A673 (cell line): ENCODE measurements around the gene PNPLA6.

ENCODE experiments used
- CTCF ChIP-seq: fragments of 300-800, 200-600 bp; sonication (generic); conservative IDR thresholded peaks from 2 replicates; pipeline ENCODE4 v1.5.1; 2017; ENCODE audit warnings: low read depth, mild to moderate bottlenecking, antibody characterized with exemption, low read length, moderate library complexity, mixed read lengths
- EZH2 ChIP-seq: fragments of 200-600 bp; sonication (generic); IDR thresholded peaks from 2 replicates; pipeline ENCODE4 v1.6.1; 2017; ENCODE audit warnings: borderline replicate concordance, low read depth, mild to moderate bottlenecking, mixed read lengths, antibody characterized with exemption, low read length; ENCODE audit not compliant: poor library complexity, severe bottlenecking

- no peak for TF ChIP-seq EZH2
- no peak for TF ChIP-seq CTCF
Measured at GRCh38 chr19:7494416-7495098, 41.0 kb upstream of the PNPLA6 start.
